ENCODE measurements around the gene SPATA16.

DNA sequence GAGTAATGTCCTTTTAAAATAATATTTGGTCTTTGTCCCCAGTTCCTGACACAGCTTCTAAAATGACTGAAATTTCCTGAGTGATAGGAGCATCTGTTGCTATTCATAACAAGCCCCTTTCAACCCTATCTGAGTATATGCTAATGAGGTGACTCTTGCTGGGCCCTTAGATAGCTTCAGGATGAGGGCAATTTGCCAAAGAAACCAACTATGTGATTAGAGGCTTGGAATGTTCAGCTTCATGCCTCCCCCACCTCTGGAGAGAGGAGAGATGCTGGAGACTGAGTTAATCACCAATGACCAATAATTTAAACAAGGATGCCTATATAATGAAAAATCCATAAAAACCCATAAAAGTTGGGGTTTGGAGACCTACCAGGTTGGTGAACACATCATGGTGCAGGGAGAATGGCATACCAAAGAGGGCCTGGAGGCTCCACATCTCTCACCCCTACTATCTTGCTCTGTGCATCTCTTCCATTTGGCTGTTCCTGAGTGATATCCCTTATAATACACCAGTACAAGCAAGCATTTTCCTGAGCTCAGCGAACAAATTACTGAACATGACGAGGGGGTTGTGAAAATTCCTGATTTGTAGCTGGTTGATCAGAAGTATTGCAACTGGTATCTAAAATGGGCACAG is 201.3 kb downstream of the SPATA16 start:
- no peak for TF ChIP-seq CTCF (conservative IDR thresholded peaks at IDR 0.05; ENCODE audit: low read length)
- TF ChIP-seq EZH2phosphoT487 (IDR thresholded peaks at IDR 0.05; ENCODE audit: borderline replicate concordance) = no peak

Data from Loucy (cell line).